K562 (cell line): Measurements from ENCODE around the gene MARCKSL1. TPM values are rescaled to one million over a fixed set of nuclear protein-coding genes. Genes with fewer than 3 reads are reported as not detected.
A peak's percentile ranks its signal among the peaks of the same experiment; 100 is the strongest.

Experiments used
- ATAC-seq: fragments of 200-7000 bp; cut with Tn5 transposase; 3 replicates; pipeline ENCODE4 v1.9.1; 2020; ENCODE audit warnings: moderate library complexity
- BruUV-seq: library from RNA; stranded (reverse); fragments of 400-500 nt; replicated peaks from 2 replicates; lab custom pipeline; 2021; lab: Mats Ljungman, UMichigan
- CTCF ChIA-PET: fragments of 300-600 bp; formaldehyde crosslinking; extraction: SDS; loops from one replicate; lab custom pipeline; 2021; ENCODE audit warnings: low intra/inter-chr PET ratio; lab: Yijun Ruan, JAX
- POLR2A ChIA-PET: fragments of 300-600, 350-650 bp; sonication (Branson Sonifier 250); formaldehyde crosslinking; extraction: SDS; loops from one replicate; lab custom pipeline; 2021; ENCODE audit warnings: antibody characterized with exemption, inconsistent platforms; lab: Yijun Ruan, JAX
- DNase-seq, 4 experiments: peaks; one replicate each; pipeline versions ENCODE4 v3.0.0 to v3.0.0-alpha.2; 2011 to 2018; ENCODE audit warnings: low spot score in 3 of 4, mixed read lengths in 3 of 4; ENCODE audit errors: extremely low read depth in 1 of 4
- FAIRE-seq: peaks from 2 replicates; lab custom pipeline; 2011; peaks lifted over from hg19 to GRCh38; lab: Jason Lieb, UNC
- H2AFZ ChIP-seq: 2 replicates; pipeline ENCODE4 v1.6.0; 2011; ENCODE audit warnings: low read depth, low read length, control low read depth, inconsistent platforms
- H3K27ac ChIP-seq: fragments of 200-600 bp; 3 replicates; pipeline ENCODE4 v1.8.0; 2011; ENCODE audit warnings: low read depth, mild to moderate bottlenecking, control low read depth, inconsistent platforms, low read length, moderate library complexity, mixed read lengths; ENCODE audit errors: extremely low read depth
- H3K27me3 ChIP-seq, 2 experiments: fragments of 300-600 bp in 1 of 2; 2 replicates in 1 of 2; 3 replicates in 1 of 2; pipeline versions ENCODE4 v1.6.0 to v1.8.0; 2011; ENCODE audit warnings: inconsistent platforms in 2 of 2, low read length in 2 of 2, mild to moderate bottlenecking in 1 of 2, mixed read lengths in 1 of 2, moderate library complexity in 1 of 2; ENCODE audit not compliant: control insufficient read depth in 2 of 2, insufficient read depth in 2 of 2
- H3K36me3 ChIP-seq: fragments of 300-600 bp; 3 replicates; pipeline ENCODE4 v1.8.0; 2011; ENCODE audit warnings: mild to moderate bottlenecking, low read length, inconsistent platforms; ENCODE audit not compliant: control insufficient read depth, insufficient read depth
- H3K4me1 ChIP-seq, 2 experiments: fragments of 200-600 bp in 1 of 2; replicated peaks in 1 of 2; 2 replicates in 1 of 2; 3 replicates in 1 of 2; pipeline versions ENCODE4 v1.5.1 to v1.8.0; 2011; ENCODE audit warnings: inconsistent platforms in 2 of 2, low read length in 2 of 2, mild to moderate bottlenecking in 1 of 2, mixed read lengths in 1 of 2, moderate library complexity in 1 of 2; ENCODE audit not compliant: control insufficient read depth in 2 of 2, insufficient read depth in 2 of 2
- H3K4me2 ChIP-seq: 2 replicates; pipeline ENCODE4 v1.6.1; 2011; ENCODE audit warnings: low read length, control low read depth, inconsistent platforms, mixed read lengths; ENCODE audit not compliant: insufficient read depth
- H3K4me3 ChIP-seq: fragments of 200-600 bp; sonication (generic), shearing (Covaris generic); 2 replicates; pipeline ENCODE4 v1.5.1; 2016; ENCODE audit warnings: control low read depth, inconsistent platforms
- H3K79me2 ChIP-seq: fragments of 200-600 bp; 3 replicates; pipeline ENCODE4 v1.8.0; 2011; ENCODE audit warnings: low read length, inconsistent platforms; ENCODE audit not compliant: control insufficient read depth, insufficient read depth
- H3K9ac ChIP-seq, 2 experiments: 2 replicates each; pipeline versions ENCODE4 v1.6.0 to v1.6.1; 2011; ENCODE audit warnings: low read depth in 2 of 2, low read length in 2 of 2, control low read depth in 1 of 2, inconsistent platforms in 1 of 2, mild to moderate bottlenecking in 1 of 2, mixed read lengths in 1 of 2; ENCODE audit not compliant: insufficient read depth in 1 of 2
- H3K9me1 ChIP-seq: one replicate; pipeline ENCODE4 v1.6.0; 2011; ENCODE audit warnings: inconsistent platforms, mild to moderate bottlenecking, low read length, moderate library complexity; ENCODE audit not compliant: control insufficient read depth, insufficient read depth
- H3K9me3 ChIP-seq: replicated peaks from 2 replicates; pipeline ENCODE4 v1.5.1; 2011; ENCODE audit warnings: low read depth, low read length, inconsistent platforms; ENCODE audit not compliant: control insufficient read depth, insufficient read depth
- H4K20me1 ChIP-seq: replicated peaks from 2 replicates; pipeline ENCODE4 v1.6.1; 2011; ENCODE audit warnings: low read length, inconsistent platforms, mixed read lengths; ENCODE audit not compliant: control insufficient read depth, insufficient read depth
- CEBPG ChIP-seq, 3 experiments: fragments of 200-800 bp in 1 of 3; sonication (Bioruptor generic) in 1 of 3; sonication (generic) in 1 of 3; formaldehyde crosslinking in 1 of 3; IDR thresholded peaks in 2 of 3; conservative IDR thresholded peaks in 1 of 3; 2 replicates each; pipeline versions ENCODE4 v1.6.1 to v1.8.0; 2016 to 2022; ENCODE audit warnings: missing compliant biosample characterization in 2 of 3, missing genetic modification characterization in 2 of 3, mild to moderate bottlenecking in 1 of 3, missing genetic modification reagents in 1 of 3
- DLX4 ChIP-seq: fragments of 250-450 bp; sonication (Bioruptor Pico); IDR thresholded peaks from 2 replicates; pipeline ENCODE4 v1.6.1; 2021; ENCODE audit warnings: mild to moderate bottlenecking
- E4F1 ChIP-seq: fragments of 250-450 bp; sonication (Bioruptor Pico); IDR thresholded peaks from 2 replicates; pipeline ENCODE4 v1.5.0; 2021; ENCODE audit warnings: mild to moderate bottlenecking, borderline replicate concordance
- HMG20A ChIP-seq: fragments of 450-650 bp; formaldehyde crosslinking; conservative IDR thresholded peaks from 2 replicates; pipeline ENCODE4 v1.4.0; 2020; ENCODE audit warnings: mild to moderate bottlenecking, mixed read lengths
- HMGN3 ChIP-seq: IDR thresholded peaks from 2 replicates; pipeline ENCODE4 v1.6.1; 2011; ENCODE audit warnings: borderline replicate concordance, low read depth, mild to moderate bottlenecking, mixed read lengths, low read length; ENCODE audit not compliant: insufficient read length; ENCODE audit errors: extremely low read depth
- HNRNPL ChIP-seq: fragments of 200-400 bp; formaldehyde crosslinking; IDR thresholded peaks from 2 replicates; pipeline ENCODE4 v1.6.1; 2017; ENCODE audit warnings: low read depth, mild to moderate bottlenecking, low read length
- KDM1A ChIP-seq, 2 experiments: fragments of 450-650 bp; IDR thresholded peaks; 2 replicates each; pipeline ENCODE4 v1.6.1; 2016; ENCODE audit warnings: mild to moderate bottlenecking in 2 of 2
- KLF16 ChIP-seq: IDR thresholded peaks from 2 replicates; pipeline ENCODE4 v1.6.1; 2016; ENCODE audit warnings: antibody characterized with exemption
- NR2C2 ChIP-seq, 2 experiments: fragments of 200-800 bp in 1 of 2; sonication (Bioruptor generic) in 1 of 2; sonication (generic) in 1 of 2; formaldehyde crosslinking in 1 of 2; IDR thresholded peaks; 2 replicates each; pipeline versions ENCODE4 v1.6.1 to v1.8.0; 2016 to 2022; ENCODE audit warnings: mild to moderate bottlenecking in 1 of 2, missing compliant biosample characterization in 1 of 2, missing genetic modification characterization in 1 of 2, missing genetic modification reagents in 1 of 2
- POLR2G ChIP-seq: fragments of 200-400 bp; formaldehyde crosslinking; IDR thresholded peaks from 2 replicates; pipeline ENCODE4 v1.6.1; 2017; ENCODE audit warnings: low read depth, mild to moderate bottlenecking, antibody characterized with exemption, low read length, moderate library complexity
- RBFOX2 ChIP-seq: fragments of 200-400 bp; formaldehyde crosslinking; IDR thresholded peaks from 2 replicates; pipeline ENCODE4 v1.6.1; 2017; ENCODE audit warnings: low read depth, mild to moderate bottlenecking, low read length, moderate library complexity
- SAFB ChIP-seq: fragments of 200-400 bp; formaldehyde crosslinking; IDR thresholded peaks from 2 replicates; pipeline ENCODE4 v1.6.1; 2017; ENCODE audit warnings: low read depth, low read length, borderline replicate concordance
- SIRT6 ChIP-seq: IDR thresholded peaks from one replicate; pipeline ENCODE4 v1.6.1; 2012; ENCODE audit warnings: low read depth, mild to moderate bottlenecking, control low read depth, inconsistent platforms, low read length, moderate library complexity
- ZBTB7A ChIP-seq: IDR thresholded peaks from 2 replicates; pipeline ENCODE4 v1.6.1; 2011; ENCODE audit warnings: low read depth, mild to moderate bottlenecking, low read length, moderate library complexity, borderline replicate concordance; ENCODE audit not compliant: control insufficient read depth
- ZBTB8A ChIP-seq: fragments of 450-650 bp; IDR thresholded peaks from 2 replicates; pipeline ENCODE4 v1.6.1; 2018; ENCODE audit warnings: mild to moderate bottlenecking, moderate library complexity; ENCODE audit not compliant: partially characterized antibody
- ZHX1 ChIP-seq: fragments of 150-350 bp; conservative IDR thresholded peaks from 2 replicates; pipeline ENCODE4 v1.6.1; 2014; ENCODE audit warnings: low read length
- WGBS: fragments of 100-300 bp; shearing (Covaris generic); methylation state at CpG from one replicate; pipeline ENCODE4 v1.1.6; 2016; ENCODE audit warnings: low coverage, mixed read lengths; ENCODE audit not compliant: insufficient coverage; ENCODE audit errors: missing lambda C conversion rate; 5-methylcytosine and 5-hydroxymethylcytosine counted together
- in situ Hi-C: fragments of 300-500 bp; cut with MboI; formaldehyde crosslinking; loops from 4 replicates; pipeline ENCODE4 v1.15.0; 2018; ENCODE audit warnings: inconsistent platforms, mixed read lengths
- intact Hi-C: fragments of 100-400 bp; cut with micrococcal nuclease; formaldehyde crosslinking; loops from 2 replicates; pipeline ENCODE4 v1.14.2; 2022
- polyA plus RNA-seq, 8 experiments: library from polyadenylated mRNA; depleted of rRNA in 4 of 8; stranded (reverse) in 5 of 8; unstranded in 3 of 8; fragments of >200 nt; fragmentation: Nextera tagmentation in 2 of 8; fragmentation: Illumina TruSeq in 1 of 8; extraction: Ambion mirVana in 2 of 8; extraction: Trizol in 1 of 8; gene quantifications; 2 replicates each; pipeline versions ENCODE4 v1.2.1 to v1.2.3, GENCODE V29; 2011 to 2014; ENCODE audit warnings: inconsistent platforms in 1 of 8, missing spikeins in 1 of 8
- total RNA-seq, 7 experiments: library from RNA; depleted of rRNA in 6 of 7; stranded (reverse); fragments of >200 nt in 6 of 7; fragmentation: Illumina TruSeq in 2 of 7; extraction: Trizol in 2 of 7; gene quantifications; 2 replicates each; pipeline versions ENCODE4 v1.2.1 to v1.2.3, GENCODE V29; 2011 to 2021; ENCODE audit warnings: low replicate concordance in 1 of 7

Gene MARCKSL1
- total and polyA plus RNA-seq, 9 of the 15 experiments (the other 6 are each of a cell fraction or from before 2014, with no cell fraction given) = 14.7 to 325 (median 155) TPM

- in situ Hi-C loops = no loop called here
- peaks cover 0 to 4% of the 10 kb centered on the region in 2 experiments; a peak in 1 of 5 replicates for H3K4me1 ChIP-seq
- H3K27me3 ChIP-seq = no peaks in the 10 kb centered on the region
- FAIRE-seq (no peak), ATAC-seq (no peak), DNase-seq (no peak)
- POLR2A ChIA-PET = interaction anchor here (0.5 to 0.6 kb wide), 2 partner anchors 9 to 16 kb away, joined by 3 to 4 read pairs; no protein-coding TSS in a partner anchor
- BruUV-seq = no TSS peak
- 93% methylated on average over 16 of the region's 35 CpGs for WGBS
- H3K9me1 ChIP-seq = no peaks in the 10 kb centered on the region
- no peak overlapping the region for H3K27ac ChIP-seq
- no peak overlapping the region for H3K4me3 ChIP-seq
- H3K79me2 ChIP-seq = no peaks in the 10 kb centered on the region
- no peak overlapping the region for H3K4me2 ChIP-seq
- CTCF ChIA-PET = no interaction called here
- peaks cover 49% of the 10 kb centered on the region for H3K36me3 ChIP-seq
- H4K20me1 ChIP-seq = no peaks in the 10 kb centered on the region
- no peak overlapping the region for H3K9ac ChIP-seq
- H2AFZ ChIP-seq = no peak overlapping the region
- no peaks in the 10 kb centered on the region for H3K9me3 ChIP-seq
- intact Hi-C loops = no loop called here
- TF ChIP-seq E4F1 (CRISPR knock-in tag) (no peak), CEBPG (CRISPR knock-in tag; IDR thresholded peaks at IDR 0.05) (peak; percentile 18; the same call in 1 of the 2 replicates), CEBPG (tag; conservative IDR thresholded peaks at IDR 0.05 in 1 of 2, IDR thresholded peaks at IDR 0.05 in 1 of 2) (no peak), RBFOX2 (peak; percentile 63), HNRNPL (peak; percentile 12; the same call in 1 of the 2 replicates), NR2C2 (CRISPR knock-in tag; IDR thresholded peaks at IDR 0.05) (no peak), NR2C2 (tag; IDR thresholded peaks at IDR 0.05) (no peak), SIRT6 (peak; percentile 9), KDM1A (IDR thresholded peaks at IDR 0.05) (no peak), ZBTB7A (0 out of 2 replicates have a peak, but pooled peaks have one; percentile 44), KLF16 (no peak), ZBTB8A (no peak), SAFB (0 out of 2 replicates have a peak, but pooled peaks have one; percentile 11), DLX4 (CRISPR knock-in tag) (no peak), ZHX1 (no peak), POLR2G (peak; percentile 82), HMG20A (CRISPR knock-in tag) (no peak), HMGN3 (peak; percentile 32)
These were observed 25.3 kb upstream of the MARCKSL1 start for GRCh38 chr1:32361308-32361673.
